ENCODE results near the gene UGT2A3.

Gene UGT2A3

GRCh38 chr4:68891678-68892077 lies 59.9 kb downstream of the UGT2A3 start:
- TF ChIP-seq NFRKB (IDR thresholded peaks at IDR 0.05) (no peak), ZNF384 (IDR thresholded peaks at IDR 0.05) (no peak), PKNOX1 (IDR thresholded peaks at IDR 0.05) (no peak), BHLHE40 (IDR thresholded peaks at IDR 0.05; ENCODE audit: borderline replicate concordance) (no peak), CTBP1 (IDR thresholded peaks at IDR 0.05; ENCODE audit: borderline replicate concordance) (no peak), ARNT (IDR thresholded peaks at IDR 0.05) (no peak), TARDBP (IDR thresholded peaks at IDR 0.05) (no peak), ELF4 (IDR thresholded peaks at IDR 0.05) (no peak), LEF1 (IDR thresholded peaks at IDR 0.05; ENCODE audit: borderline replicate concordance) (no peak), FOXM1 (IDR thresholded peaks at IDR 0.05; ENCODE audit: borderline replicate concordance) (no peak), FOXA1 (IDR thresholded peaks at IDR 0.05) (no peak), SUZ12 (IDR thresholded peaks at IDR 0.05) (no peak)
- ChIA-PET CTCF (interaction anchor here (0.6 kb wide), 1 partner anchor 144 kb away, joined by 3 read pairs; no protein-coding TSS in a partner anchor), POLR2A (no interaction called here)
- no peak for DNase-seq (ENCODE audit: extremely low spot score)

- DNase-seq (ENCODE audit: extremely low spot score) = no peak
- ChIA-PET CTCF (no interaction called here), POLR2A (no interaction called here)
- TF ChIP-seq ZNF384 (IDR thresholded peaks at IDR 0.05) = no peak
- no peak for TF ChIP-seq HDGF (IDR thresholded peaks at IDR 0.05; ENCODE audit: borderline replicate concordance)
- no peak for TF ChIP-seq CTBP1 (IDR thresholded peaks at IDR 0.05; ENCODE audit: borderline replicate concordance)
- TF ChIP-seq ELF4 (IDR thresholded peaks at IDR 0.05) = no peak
- no peak for TF ChIP-seq FOXA1 (IDR thresholded peaks at IDR 0.05)
- TF ChIP-seq SP1 (IDR thresholded peaks at IDR 0.05) = no peak
Observed at GRCh38 chr4:68885545-68885944, 66.1 kb downstream of the UGT2A3 start.

GRCh38 chr4:68883870-68884269 lies 67.7 kb downstream of the UGT2A3 start:
- ChIA-PET CTCF (no interaction called here), POLR2A (no interaction called here)
- no peak for TF ChIP-seq PKNOX1 (IDR thresholded peaks at IDR 0.05)
- TF ChIP-seq FOXK2 (IDR thresholded peaks at IDR 0.05) = no peak
- no peak for TF ChIP-seq FOXA1 (IDR thresholded peaks at IDR 0.05)
- TF ChIP-seq ELF4 (IDR thresholded peaks at IDR 0.05) = no peak
- TF ChIP-seq SUZ12 (IDR thresholded peaks at IDR 0.05) = no peak
- no peak for TF ChIP-seq LEF1 (IDR thresholded peaks at IDR 0.05; ENCODE audit: borderline replicate concordance)
- TF ChIP-seq ZNF384 (IDR thresholded peaks at IDR 0.05) = no peak
- no peak for TF ChIP-seq ARNT (IDR thresholded peaks at IDR 0.05)
- no peak for TF ChIP-seq SP1 (IDR thresholded peaks at IDR 0.05)
- no peak for TF ChIP-seq BHLHE40 (IDR thresholded peaks at IDR 0.05; ENCODE audit: borderline replicate concordance)
- no peak for TF ChIP-seq TARDBP (IDR thresholded peaks at IDR 0.05)
- no peak for TF ChIP-seq FOXM1 (IDR thresholded peaks at IDR 0.05; ENCODE audit: borderline replicate concordance)
- TF ChIP-seq NFRKB (IDR thresholded peaks at IDR 0.05) = no peak
- no peak for TF ChIP-seq L3MBTL2 (conservative IDR thresholded peaks at IDR 0.05)
- no peak for TF ChIP-seq CTBP1 (IDR thresholded peaks at IDR 0.05; ENCODE audit: borderline replicate concordance)
- DNase-seq (ENCODE audit: extremely low spot score) = no peak
